ENCODE measurements around the gene DUS1L.

The DUS1L gene

GRCh38 chr17:82104797-82105416, 39.3 kb upstream of the DUS1L start:
- no peak for TF ChIP-seq CTCF (IDR thresholded peaks at IDR 0.05)
- intact Hi-C loops (cut with DNase I; ENCODE audit: low total_unique reads) = no loop called here
- Histone ChIP-seq H3K27ac (peak overlapping the region in 1 of 2 donors; percentile 70), H3K9me3 (no peaks in the 10 kb centered on the region), H3K36me3 (no peaks in the 10 kb centered on the region), H3K4me3 (no peak overlapping the region), H3K4me1 (peaks cover 0 to 63% (median 29%) of the 10 kb centered on the region in 4 donors), H3K27me3 (no peaks in the 10 kb centered on the region)
- DNase-seq = no peak

- Histone ChIP-seq H3K27me3 (no peaks in the 10 kb centered on the region), H3K36me3 (no peaks in the 10 kb centered on the region), H3K4me1 (peaks cover 0 to 73% (median 39%) of the 10 kb centered on the region in 4 donors), H3K27ac (peak overlapping the region; percentile 59 to 70), H3K4me3 (no peak overlapping the region), H3K9me3 (no peaks in the 10 kb centered on the region)
- no peak for TF ChIP-seq CTCF (IDR thresholded peaks at IDR 0.05)
- intact Hi-C loops (cut with DNase I; ENCODE audit: low total_unique reads) = no loop called here
- DNase-seq = peak; percentile 71 to 91
Observed at GRCh38 chr17:82103553-82104451, 38.2 kb upstream of the DUS1L start.

- intact Hi-C loops (cut with DNase I; ENCODE audit: low total_unique reads) = no loop called here
- Histone ChIP-seq H3K4me1 (peaks cover 0 to 75% (median 36%) of the 10 kb centered on the region in 4 donors), H3K27ac (peak overlapping the region in 1 of 2 donors; percentile 23), H3K4me3 (no peak overlapping the region), H3K36me3 (no peaks in the 10 kb centered on the region), H3K9me3 (no peaks in the 10 kb centered on the region), H3K27me3 (no peaks in the 10 kb centered on the region)
- DNase-seq = no peak
- TF ChIP-seq CTCF (IDR thresholded peaks at IDR 0.05) = no peak
Observed at GRCh38 chr17:82101767-82102679, 36.4 kb upstream of the DUS1L start.

- H3K27ac ChIP-seq = peak overlapping the region in 1 of 2 donors; percentile 23
- H3K4me1 ChIP-seq = peaks cover 0 to 75% (median 36%) of the 10 kb centered on the region in 4 donors
- no peak for DNase-seq
- H3K9me3 ChIP-seq = no peaks in the 10 kb centered on the region
- H3K36me3 ChIP-seq = peaks cover 0 to under 1% (median 0%) of the 10 kb centered on the region in 3 donors
- no peak overlapping the region for H3K4me3 ChIP-seq
- no peak for TF ChIP-seq CTCF (IDR thresholded peaks at IDR 0.05)
- no peaks in the 10 kb centered on the region for H3K27me3 ChIP-seq
- intact Hi-C loops (cut with DNase I; ENCODE audit: low total_unique reads) = no loop called here
Observed at GRCh38 chr17:82101301-82101715, 35.7 kb upstream of the DUS1L start.

All from tibial artery (tissue), 4 donors.